HG03175 (cell line): ENCODE measurements around the gene FBXO27.
"Not testable (repeated sequence)": the region's sequence is repeated elsewhere in the genome, so short reads cannot be mapped to it uniquely, and the experiment has no call there.

Source experiments
- ATAC-seq: cut with Tn5 transposase; IDR thresholded peaks from one replicate; pipeline ENCODE4 v1.9.1; 2021; ENCODE audit warnings: mild to moderate bottlenecking, moderate library complexity; ENCODE audit not compliant: unreplicated experiment

The FBXO27 gene

GRCh38 chr19:38989066-38989605, 43.2 kb downstream of the FBXO27 start:
- ATAC-seq, result no peak

- ATAC-seq, result not testable (repeated sequence)
Observed at GRCh38 chr19:38988627-38989026, 43.7 kb downstream of the FBXO27 start.

GRCh38 chr19:38987745-38988144, 44.6 kb downstream of the FBXO27 start:
- ATAC-seq, result not testable (repeated sequence)

DNA sequence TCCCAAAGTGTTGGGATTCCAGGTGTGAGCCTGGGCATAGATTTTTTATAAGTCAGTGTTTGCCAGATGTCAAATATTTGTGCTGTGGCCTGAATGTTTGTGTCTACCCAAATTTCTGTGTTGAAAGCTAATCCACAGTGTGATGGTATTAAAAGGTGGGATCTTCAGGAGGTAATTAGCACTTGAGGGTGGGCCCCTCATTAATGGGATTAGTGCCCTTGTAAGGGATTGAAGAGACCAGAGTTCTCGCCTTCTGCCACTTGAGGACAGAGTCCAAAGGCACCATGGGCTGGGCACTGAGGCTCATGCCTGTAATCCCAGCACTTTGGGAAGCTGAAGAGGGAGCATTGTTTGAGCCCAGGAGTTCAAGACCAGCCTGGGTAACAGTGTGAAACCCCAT, 47.1 kb downstream of the FBXO27 start:
- ATAC-seq, result no peak

GRCh38 chr19:38980583-38981374, 51.6 kb downstream of the FBXO27 start:
- no peak for ATAC-seq

DNA sequence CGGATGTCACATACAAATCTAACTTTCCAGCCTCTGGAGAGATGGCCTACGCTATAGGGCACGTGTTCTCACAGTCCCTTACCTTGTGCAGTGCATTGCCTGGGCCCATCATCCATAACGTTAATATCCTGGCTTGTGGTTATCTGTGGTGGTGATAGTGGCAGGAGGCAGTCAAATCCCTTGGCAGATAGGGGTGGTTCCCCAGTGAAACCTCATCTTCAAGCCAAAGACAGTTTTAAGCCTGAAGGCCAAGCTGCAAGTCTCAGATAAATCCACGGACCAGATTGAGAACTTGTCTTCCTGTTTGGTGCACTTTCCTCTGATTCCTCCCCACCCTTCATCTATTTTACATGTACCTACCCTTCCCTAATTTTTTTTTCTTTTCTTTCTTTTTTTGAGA, 52.5 kb downstream of the FBXO27 start:
- no peak for ATAC-seq

- ATAC-seq, result no peak
Observed at GRCh38 chr19:38978326-38978689, 54.0 kb downstream of the FBXO27 start.

- ATAC-seq, result peak; percentile 68
Observed at GRCh38 chr19:38977445-38978325, 54.7 kb downstream of the FBXO27 start.

GRCh38 chr19:38975861-38976271, 56.5 kb downstream of the FBXO27 start:
- no peak for ATAC-seq

- ATAC-seq, result no peak
Observed at GRCh38 chr19:38975214-38975860, 57.0 kb downstream of the FBXO27 start, which contains the start of gene FBXO17. Gene FBXO17 (minus strand): TSS chr19:38975742. CDS start chr19:38950319, 25,423 bp downstream.

DNA sequence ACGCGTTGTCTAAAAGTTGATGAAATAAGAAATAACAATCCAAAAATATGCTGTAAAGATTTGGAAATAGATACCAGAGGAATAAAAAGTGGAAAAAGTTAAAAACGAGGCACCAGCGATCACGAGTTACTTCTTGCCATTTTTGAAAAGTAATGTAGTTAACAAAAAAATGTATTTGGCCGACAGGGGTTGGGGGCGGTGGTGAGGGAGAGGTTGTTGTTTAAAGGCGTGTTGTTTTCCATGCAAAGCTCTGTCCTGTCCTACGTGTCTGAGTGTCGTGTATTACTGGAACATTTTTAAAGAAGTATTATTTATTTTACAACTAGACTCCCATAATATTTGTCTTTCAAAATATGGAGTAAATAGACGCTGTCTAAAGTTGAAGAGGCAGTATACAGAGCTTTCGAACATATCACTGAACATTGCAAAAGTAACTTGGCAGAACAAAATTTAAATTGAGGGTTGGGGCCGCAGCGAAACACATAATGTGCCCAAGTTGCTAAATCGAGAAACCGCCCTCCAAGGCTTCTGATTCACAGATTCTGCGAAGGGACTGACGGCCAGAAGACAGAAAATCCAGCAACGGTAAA, 57.6 kb downstream of the FBXO27 start:
- ATAC-seq, result no peak
